ENCODE results near the gene ZNF184.
A peak's percentile ranks its signal among the peaks of the same experiment; 100 is the strongest.
"Not testable (repeated sequence)": the region's sequence is repeated elsewhere in the genome, so short reads cannot be mapped to it uniquely, and the experiment has no call there.

Gene ZNF184

GRCh38 chr6:27478706-27479318 lies 5.9 kb upstream of the ZNF184 start:
- peak; percentile 86 for DNase-seq

DNA sequence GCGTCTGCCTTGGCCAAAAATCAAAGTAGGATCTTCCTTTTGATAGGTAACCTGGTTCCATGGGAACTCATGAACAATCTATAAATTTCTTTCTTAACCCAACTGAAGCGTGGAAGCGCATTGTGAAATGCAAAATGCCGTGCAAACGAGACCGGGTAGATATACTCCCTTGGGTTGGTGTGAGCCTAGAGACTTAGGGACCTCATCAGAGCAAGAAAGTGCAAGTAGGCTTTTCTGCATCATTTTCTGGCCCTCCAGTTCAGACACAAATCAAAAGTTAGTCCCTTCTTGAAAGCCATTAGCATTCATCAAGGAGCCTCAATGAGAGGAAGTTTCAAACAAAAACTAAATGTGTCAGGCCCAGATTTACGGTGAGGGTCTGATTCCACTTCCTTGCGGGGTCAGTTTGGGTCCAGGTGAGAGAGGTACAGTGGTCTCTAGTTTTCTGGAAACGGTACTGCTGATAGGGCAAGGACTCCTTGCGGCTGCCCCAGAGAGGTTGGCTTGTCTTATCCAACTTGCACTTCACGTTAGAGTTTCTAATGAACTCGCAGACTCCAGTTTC lies 5.3 kb upstream of the ZNF184 start:
- DNase-seq: no peak

GRCh38 chr6:27477318-27478013 lies 4.6 kb upstream of the ZNF184 start:
- DNase-seq: no peak

DNA sequence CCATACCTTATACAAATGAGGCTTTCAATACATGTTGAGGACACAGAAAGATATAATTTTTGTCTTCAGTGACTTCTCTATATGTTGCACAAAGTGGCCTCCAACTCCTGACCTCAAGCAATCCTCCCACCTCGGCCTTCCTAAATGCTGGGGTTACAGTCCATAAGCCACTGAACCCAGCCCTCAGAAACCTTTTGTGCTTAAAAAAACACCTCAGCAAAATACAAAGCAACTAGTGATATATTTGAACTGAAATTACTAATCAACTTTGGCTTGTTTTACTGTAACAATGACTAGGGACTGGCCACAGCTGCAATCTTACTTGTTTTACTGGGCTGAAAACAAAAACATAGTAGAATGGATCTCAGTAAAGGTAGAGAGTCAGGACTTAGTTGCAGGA lies 3.2 kb upstream of the ZNF184 start:
- no peak for DNase-seq

- no peak for DNase-seq
Observed at GRCh38 chr6:27474672-27475071, 1.8 kb upstream of the ZNF184 start.

GRCh38 chr6:27474172-27474465 lies 1.2 kb upstream of the ZNF184 start:
- no peak for DNase-seq

- peak; percentile 56 for DNase-seq
Observed at GRCh38 chr6:27472182-27472616, 706 bp downstream of the ZNF184 start.

- no peak for DNase-seq
Observed at GRCh38 chr6:27471365-27472115, 1.4 kb downstream of the ZNF184 start.

DNA sequence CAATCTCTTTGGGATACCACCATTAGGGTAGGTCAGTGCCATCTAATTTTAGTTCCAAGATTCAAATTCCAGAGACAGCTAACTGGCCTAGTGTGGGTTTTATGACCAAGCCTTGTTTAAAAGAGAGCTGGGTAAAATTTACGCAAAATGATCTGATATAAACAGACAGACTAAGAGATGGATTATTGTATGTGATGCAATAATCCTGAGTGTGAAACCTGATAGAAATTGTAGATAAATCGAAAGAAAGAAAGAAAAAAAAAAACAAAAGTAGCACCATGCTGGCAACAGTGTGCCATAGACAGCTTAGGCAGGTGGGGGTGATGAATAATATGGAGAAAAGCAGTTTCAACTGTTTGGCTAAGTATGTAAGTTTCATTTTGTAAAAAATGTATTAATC lies 2.9 kb downstream of the ZNF184 start:
- no peak for DNase-seq

DNA sequence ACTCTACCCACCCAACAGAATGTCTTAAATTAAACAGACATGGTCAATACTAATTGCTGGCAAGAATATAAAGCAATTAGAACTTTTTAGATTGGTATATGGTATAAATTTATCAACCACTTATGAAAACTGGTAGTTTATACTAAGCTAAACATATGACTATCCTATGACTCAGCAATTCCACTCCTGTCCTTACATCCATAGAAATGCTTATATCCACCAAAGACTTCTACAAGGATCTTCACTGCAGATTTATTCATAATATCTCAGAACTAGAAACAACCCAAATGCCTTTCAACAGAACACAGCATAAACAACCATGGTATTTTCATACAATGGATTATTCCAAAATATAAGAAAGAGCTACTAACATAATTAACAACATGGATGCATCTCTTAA lies 4.6 kb downstream of the ZNF184 start:
- no peak for DNase-seq

- no peak for DNase-seq
Observed at GRCh38 chr6:27452496-27452897, 20.4 kb downstream of the ZNF184 start.

DNA sequence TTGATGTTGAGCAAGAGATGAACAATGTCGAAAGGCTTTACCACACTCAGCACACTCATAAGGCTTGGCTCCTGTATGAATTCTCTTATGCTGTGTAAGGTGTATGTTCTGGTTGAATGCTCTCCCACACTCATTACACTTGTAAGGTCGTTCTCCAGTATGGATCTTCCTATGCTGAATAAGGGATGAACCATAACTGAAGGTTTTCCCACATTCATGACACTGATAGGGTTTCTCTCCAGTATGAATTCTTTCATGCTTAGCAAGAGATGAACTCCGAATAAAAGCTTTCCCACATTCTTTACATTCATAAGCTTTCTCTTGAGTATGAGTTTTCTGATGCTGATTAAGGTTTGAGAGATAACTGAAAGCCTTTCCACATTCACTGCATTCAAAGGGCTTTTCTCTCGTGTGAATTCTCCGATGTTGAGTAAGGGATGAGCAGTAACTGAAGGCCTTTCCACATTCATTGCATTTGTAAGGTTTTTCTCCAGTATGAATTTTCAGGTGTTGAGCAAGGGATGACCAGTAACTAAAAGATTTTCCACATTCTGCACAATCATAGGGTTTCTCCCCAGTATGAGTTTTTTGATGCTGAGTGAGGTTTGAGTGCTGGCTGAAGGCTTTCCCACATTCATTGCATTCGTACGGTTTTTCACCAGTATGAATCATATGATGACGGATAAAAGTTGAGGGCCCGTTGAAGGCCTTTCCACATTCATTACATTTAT lies 21.1 kb downstream of the ZNF184 start:
- no peak for DNase-seq

DNA sequence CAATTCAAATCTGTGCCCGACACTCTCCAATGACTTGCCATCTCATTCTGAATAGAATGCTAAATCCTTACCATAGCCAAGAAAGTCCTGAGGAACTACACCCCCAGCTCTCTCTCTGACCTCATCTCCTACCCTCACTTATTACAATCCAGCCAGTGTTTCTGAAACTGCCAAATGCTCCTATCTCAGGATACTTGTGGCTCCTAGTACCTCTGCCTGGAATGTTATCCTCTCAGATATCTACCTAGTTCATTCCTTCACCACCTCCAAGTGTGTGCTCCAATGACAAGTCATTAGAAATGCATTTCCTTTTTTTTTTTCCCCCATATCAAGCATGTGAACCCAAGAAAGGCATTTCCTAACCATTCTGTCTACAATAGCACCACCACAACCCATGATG lies 24.4 kb downstream of the ZNF184 start:
- DNase-seq: no peak

- DNase-seq: no peak
Observed at GRCh38 chr6:27442932-27443331, 30.0 kb downstream of the ZNF184 start.

GRCh38 chr6:27441001-27441400 lies 31.9 kb downstream of the ZNF184 start:
- no peak for DNase-seq

DNA sequence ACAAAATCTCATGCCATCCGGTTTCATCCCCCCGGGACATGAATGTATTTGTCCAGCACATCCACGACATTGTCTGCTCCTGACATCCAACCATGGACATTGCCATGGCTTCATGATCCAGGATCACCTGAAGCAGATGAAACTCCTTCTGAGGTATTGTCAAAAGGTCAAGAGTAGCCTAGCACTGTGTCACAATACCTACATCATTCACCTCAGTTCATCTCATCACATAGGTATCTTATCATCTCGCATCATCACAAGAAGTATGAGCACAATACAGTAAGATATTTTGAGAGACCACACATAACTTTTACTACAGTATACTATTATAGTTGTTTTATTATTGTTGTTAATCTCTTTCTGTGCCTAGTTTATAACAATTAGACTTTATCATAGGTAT lies 33.5 kb downstream of the ZNF184 start:
- no peak for DNase-seq

GRCh38 chr6:27433714-27434113 lies 39.2 kb downstream of the ZNF184 start:
- no peak for DNase-seq

GRCh38 chr6:27428966-27429365 lies 43.9 kb downstream of the ZNF184 start:
- DNase-seq: no peak

GRCh38 chr6:27428502-27428901 lies 44.4 kb downstream of the ZNF184 start:
- no peak for DNase-seq

- DNase-seq: no peak
Observed at GRCh38 chr6:27426045-27426620, 46.8 kb downstream of the ZNF184 start.

- not testable (repeated sequence) for DNase-seq
Observed at GRCh38 chr6:27424851-27425250, 48.1 kb downstream of the ZNF184 start.

DNA sequence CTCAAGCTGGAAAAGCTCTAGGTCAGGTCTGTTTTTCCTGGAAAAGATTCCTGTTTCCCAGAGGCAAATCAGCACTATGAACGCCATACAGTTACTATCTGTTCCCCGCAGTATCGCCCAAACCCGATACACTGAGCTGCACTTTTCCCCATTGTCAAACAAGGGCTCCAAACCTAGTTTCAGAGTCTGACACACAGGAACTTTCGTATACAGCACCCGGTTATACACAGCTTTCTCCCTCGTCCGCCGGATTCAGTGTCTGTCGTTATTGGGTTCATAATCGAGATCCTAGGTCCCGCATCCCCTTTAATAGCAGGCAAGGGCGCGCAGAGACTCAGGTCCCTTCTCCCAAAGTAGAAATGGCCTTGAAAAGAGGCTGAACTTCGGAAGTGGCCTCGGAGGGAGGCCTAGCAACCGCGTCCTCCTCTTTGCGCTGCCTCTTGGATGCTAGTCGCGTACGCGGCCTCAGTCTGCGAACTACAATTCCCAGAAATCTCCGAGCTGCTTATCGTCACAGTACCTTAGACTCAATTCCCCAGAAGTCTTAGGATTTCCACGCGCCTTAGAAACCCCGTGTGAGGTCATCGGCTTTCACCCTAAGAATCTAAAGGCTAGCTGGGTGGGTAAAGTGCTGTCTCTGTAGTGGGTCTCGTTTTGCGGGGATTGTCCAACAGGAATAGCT lies 50.1 kb downstream of the ZNF184 start:
- no peak for DNase-seq
